ENCODE results near the gene OR10G7.

GRCh38 chr11:124085583-124085982, 44.5 kb upstream of the OR10G7 start:
- TF ChIP-seq CTCF (conservative IDR thresholded peaks at IDR 0.05 in 1 of 2, IDR thresholded peaks at IDR 0.05 in 1 of 2; ENCODE audit: extremely low read depth in 1 of 2, insufficient read depth in 1 of 2, low read depth in 1 of 2, low read length in 2 of 2) (no peak), EZH2 (IDR thresholded peaks at IDR 0.05; ENCODE audit: borderline replicate concordance, low read length) (no peak)
